B cell (primary cell): ENCODE measurements around the gene CDYL2. TPM values are rescaled to one million over a fixed set of nuclear protein-coding genes. Genes with fewer than 3 reads are reported as not detected.

ENCODE experiments used
- ATAC-seq: fragments of 200-7000 bp; cut with Tn5 transposase; one replicate; pipeline ENCODE4 v1.10.0; 2021; ENCODE audit warnings: low read depth, mild to moderate bottlenecking, moderate number of reproducible peaks, moderate library complexity
- CTCF ChIA-PET: fragments of 350-600 bp; sonication (Branson Sonifier 250); formaldehyde crosslinking; loops from one replicate; lab custom pipeline; 2021; ENCODE audit warnings: antibody characterized with exemption, inconsistent platforms; lab: Charles Lee
- POLR2A ChIA-PET: fragments of 350-600 bp; sonication (Branson Sonifier 250); formaldehyde crosslinking; loops from one replicate; lab custom pipeline; 2021; ENCODE audit warnings: antibody characterized with exemption; lab: Charles Lee
- DNase-seq: peaks from one replicate; pipeline ENCODE4 v3.0.0; 2013
- H2AFZ ChIP-seq: 2 replicates; pipeline ENCODE4 v1.6.1; 2012; ENCODE audit warnings: mild to moderate bottlenecking, low read depth, low read length; ENCODE audit not compliant: insufficient read depth, poor library complexity, severe bottlenecking
- H3K27ac ChIP-seq, 2 donors: 1 replicate in 1 of 2; 2 replicates in 1 of 2; pipeline ENCODE4 v1.5.1; 2012 to 2013; ENCODE audit warnings: low read length in 2 of 2, mild to moderate bottlenecking in 2 of 2, moderate library complexity in 1 of 2
- H3K27me3 ChIP-seq, 4 experiments: fragments of 200-600 bp in 1 of 4; sonication (generic) in 1 of 4; replicated peaks in 1 of 4; 1 replicate in 2 of 4; 2 replicates in 2 of 4; pipeline versions ENCODE4 v1.6.1 to v1.7.0; 2013 to 2016; ENCODE audit warnings: low read length in 3 of 4, mild to moderate bottlenecking in 2 of 4, mixed read lengths in 1 of 4, moderate library complexity in 1 of 4; ENCODE audit not compliant: insufficient read depth in 4 of 4, control insufficient read depth in 3 of 4; ENCODE audit errors: control extremely low read depth in 1 of 4
- H3K36me3 ChIP-seq, 2 experiments: replicated peaks in 1 of 2; 1 replicate in 1 of 2; 2 replicates in 1 of 2; pipeline versions ENCODE4 v1.6.1 to v1.7.1; 2013; ENCODE audit warnings: low read length in 1 of 2; ENCODE audit not compliant: insufficient read depth in 2 of 2, control insufficient read depth in 1 of 2; ENCODE audit errors: control extremely low read depth in 1 of 2, extremely low read depth in 1 of 2
- H3K4me1 ChIP-seq, 2 donors: fragments of 200-600 bp in 1 of 2; sonication (generic) in 1 of 2; 1 replicate in 1 of 2; 2 replicates in 1 of 2; pipeline versions ENCODE4 v1.5.1 to v1.6.1; 2013 to 2017; ENCODE audit warnings: low read length in 2 of 2; ENCODE audit not compliant: control insufficient read depth in 2 of 2, insufficient read depth in 2 of 2
- H3K4me2 ChIP-seq: replicated peaks from 2 replicates; pipeline ENCODE3; 2012; ENCODE audit warnings: mild to moderate bottlenecking, low read depth, low read length; ENCODE audit not compliant: poor library complexity, severe bottlenecking
- H3K4me3 ChIP-seq, 5 experiments: fragments of 200-600 bp in 1 of 5; sonication (generic) in 1 of 5; 1 replicate in 3 of 5; 2 replicates in 2 of 5; pipeline versions ENCODE4 v1.5.1 to v1.7.0; 2011 to 2016; ENCODE audit warnings: low read length in 4 of 5, mild to moderate bottlenecking in 4 of 5, low read depth in 2 of 5, control low read depth in 1 of 5, moderate library complexity in 1 of 5; ENCODE audit not compliant: insufficient read depth in 1 of 5; ENCODE audit errors: control extremely low read depth in 1 of 5, extremely low read depth in 1 of 5
- H3K79me2 ChIP-seq: fragments of 200-600 bp; sonication (generic); one replicate; pipeline ENCODE4 v1.6.0; 2016; ENCODE audit warnings: low read length; ENCODE audit not compliant: control insufficient read depth, insufficient read depth
- H3K9ac ChIP-seq: fragments of 200-600 bp; sonication (generic); 2 replicates; pipeline ENCODE4 v1.6.1; 2017; ENCODE audit warnings: mild to moderate bottlenecking, low read length, moderate library complexity
- H3K9me3 ChIP-seq, 3 donors: one replicate each; pipeline versions ENCODE4 v1.6.1 to v1.7.1; 2013; ENCODE audit warnings: low read length in 2 of 3; ENCODE audit not compliant: control insufficient read depth in 2 of 3, insufficient read depth in 1 of 3; ENCODE audit errors: control extremely low read depth in 1 of 3
- H4K20me1 ChIP-seq: 2 replicates; pipeline ENCODE4 v1.6.0; 2012; ENCODE audit warnings: mild to moderate bottlenecking, low read length; ENCODE audit not compliant: insufficient read depth, control insufficient read depth, poor library complexity, severe bottlenecking
- H3K27ac Mint-ChIP-seq: one replicate; pipeline ENCODE4 v1.8.0; 2021; ENCODE audit warnings: mixed read lengths
- H3K27me3 Mint-ChIP-seq: one replicate; pipeline ENCODE4 v1.8.0; 2021; ENCODE audit warnings: mixed read lengths
- H3K4me1 Mint-ChIP-seq: one replicate; pipeline ENCODE4 v1.8.0; 2021; ENCODE audit warnings: mixed read lengths
- H3K4me3 Mint-ChIP-seq: one replicate; pipeline ENCODE4 v1.8.0; 2021; ENCODE audit warnings: mixed read lengths
- H3K9me3 Mint-ChIP-seq: one replicate; pipeline ENCODE4 v1.8.0; 2022; ENCODE audit warnings: mixed read lengths; ENCODE audit not compliant: insufficient read depth
- CTCF ChIP-seq: fragments of 200-600 bp; IDR thresholded peaks from one replicate; pipeline ENCODE4 v1.8.0; 2022; ENCODE audit warnings: antibody characterized with exemption, mild to moderate bottlenecking
- EZH2 ChIP-seq: IDR thresholded peaks from 2 replicates; pipeline ENCODE4 v1.6.1; 2012; ENCODE audit warnings: borderline replicate concordance, low read depth, mild to moderate bottlenecking, moderate library complexity, low read length; ENCODE audit not compliant: insufficient read depth, poor library complexity, severe bottlenecking
- WGBS: methylation state at CpG from one replicate; pipeline ENCODE4 v1.1.5; 2013; ENCODE audit warnings: missing lambda C conversion rate; ENCODE audit not compliant: insufficient coverage; 5-methylcytosine and 5-hydroxymethylcytosine counted together
- intact Hi-C: fragments of 100-400 bp; cut with micrococcal nuclease; formaldehyde crosslinking; loops from one replicate; pipeline ENCODE4 v1.10.0; 2022
- polyA plus RNA-seq: library from polyadenylated mRNA; depleted of rRNA; stranded (reverse); fragments of >200 nt; gene quantifications from 2 replicates; pipeline ENCODE4 v1.2.3, GENCODE V29; 2012
- total RNA-seq, 2 donors: library from RNA; stranded (reverse); fragments of 120-200 nt in 1 of 2; gene quantifications; 1 replicate in 1 of 2; 2 replicates in 1 of 2; pipeline versions ENCODE4 v1.2.3 to v1.2.4, GENCODE V29; 2013 to 2022

Gene CDYL2
- total and polyA plus RNA-seq, 2 donors (not counting 1 experiment from before 2014, with no cell fraction given), result 0.66 to 6.6 TPM

DNA sequence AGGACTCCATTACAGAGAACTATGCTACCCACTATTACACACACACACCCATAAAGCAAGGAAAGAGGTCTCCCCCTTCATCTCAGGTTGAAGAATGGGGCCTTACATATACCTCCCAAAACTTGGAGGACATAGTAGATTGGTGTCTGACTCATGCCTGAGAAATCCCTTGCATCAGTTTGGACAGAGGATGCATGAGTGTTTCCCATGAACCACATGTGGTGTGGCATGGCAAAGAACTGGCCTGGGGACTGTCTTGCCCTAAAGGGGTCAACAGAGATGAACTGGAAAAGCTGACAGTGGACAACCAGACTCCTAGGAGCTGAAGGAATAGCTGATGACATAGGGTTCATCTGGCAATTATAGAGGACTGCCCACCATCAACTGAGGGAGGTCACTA lies 209.6 kb downstream of the CDYL2 start:
- Mint-ChIP-seq H3K4me1 (peaks cover 14% of the 10 kb centered on the region), H3K27ac (no peak overlapping the region), H3K9me3 (peaks cover 7% of the 10 kb centered on the region), H3K27me3 (peaks cover 5% of the 10 kb centered on the region), H3K4me3 (no peak overlapping the region)
- TF ChIP-seq EZH2, result no peak
- TF ChIP-seq CTCF, result no peak
- DNase-seq, result no peak
- Histone ChIP-seq H3K4me2 (no peak overlapping the region), H3K27ac (no peak overlapping the region), H3K9ac (no peak overlapping the region), H3K27me3 (peaks cover 0 to 3% (median 0%) of the 10 kb centered on the region in 4 experiments), H3K79me2 (no peaks in the 10 kb centered on the region), H3K9me3 (peaks cover 0 to 4% (median 0%) of the 10 kb centered on the region in 3 donors), H3K4me1 (peaks cover 7 to 9% of the 10 kb centered on the region in 2 donors), H2AFZ (no peak overlapping the region), H3K4me3 (no peak overlapping the region), H3K36me3 (no peaks in the 10 kb centered on the region), H4K20me1 (no peaks in the 10 kb centered on the region)
- intact Hi-C loops, result no loop called here
- POLR2A ChIA-PET, result no interaction called here
- CTCF ChIA-PET, result no interaction called here
- no peak for ATAC-seq

- Histone ChIP-seq H3K9me3 (peaks cover 0 to 4% (median 0%) of the 10 kb centered on the region in 3 donors), H3K4me3 (no peak overlapping the region), H2AFZ (no peak overlapping the region), H3K27ac (no peak overlapping the region), H3K4me1 (peaks cover 7 to 9% of the 10 kb centered on the region in 2 donors), H3K4me2 (no peak overlapping the region), H3K27me3 (peaks cover 0 to 3% (median 0%) of the 10 kb centered on the region in 4 experiments), H3K79me2 (no peaks in the 10 kb centered on the region), H3K36me3 (no peaks in the 10 kb centered on the region), H3K9ac (no peak overlapping the region), H4K20me1 (no peaks in the 10 kb centered on the region)
- Mint-ChIP-seq H3K4me3 (no peak overlapping the region), H3K9me3 (peaks cover 7% of the 10 kb centered on the region), H3K27me3 (peaks cover 5% of the 10 kb centered on the region), H3K4me1 (peaks cover 14% of the 10 kb centered on the region), H3K27ac (no peak overlapping the region)
- intact Hi-C loops, result no loop called here
- ATAC-seq (no peak), DNase-seq (no peak)
- ChIA-PET POLR2A (no interaction called here), CTCF (no interaction called here)
- WGBS, result 100% methylated on average over 1 of the region's 2 CpGs
- TF ChIP-seq EZH2 (no peak), CTCF (no peak)
Observed at GRCh38 chr16:80592273-80592672, 212.1 kb downstream of the CDYL2 start.
